WTC11 (cell line): ENCODE data around the gene ZNF254. TPM values are rescaled to one million over a fixed set of nuclear protein-coding genes. Genes with fewer than 3 reads are reported as not detected.
"Not testable (repeated sequence)": the region's sequence is repeated elsewhere in the genome, so short reads cannot be mapped to it uniquely, and the experiment has no call there.

ENCODE experiments used
- ATAC-seq: fragments of 200-7000 bp; cut with Tn5 transposase; 2 replicates; pipeline ENCODE4 v1.10.0; 2021; ENCODE audit warnings: mild to moderate bottlenecking, moderate library complexity
- Bru-seq: library from RNA; stranded (reverse); fragments of 400-500 nt; gene quantifications from one replicate; lab custom pipeline; 2021; lab: Mats Ljungman, UMichigan
- CTCF ChIA-PET: fragments of 300-600 bp; sonication (Branson Sonifier 250); formaldehyde crosslinking; loops from one replicate; lab custom pipeline; 2021; ENCODE audit warnings: antibody characterized with exemption; lab: Charles Lee
- POLR2A ChIA-PET: fragments of 350-600 bp; sonication (Branson Sonifier 250); formaldehyde crosslinking; loops from one replicate; lab custom pipeline; 2021; ENCODE audit warnings: antibody characterized with exemption; lab: Charles Lee
- DNase-seq: peaks from one replicate; pipeline ENCODE4 v3.0.0; 2021; ENCODE audit warnings: low spot score
- H3K27ac Mint-ChIP-seq: 2 replicates; pipeline ENCODE4 v1.8.0; 2021; ENCODE audit warnings: mixed read lengths
- H3K27me3 Mint-ChIP-seq: 2 replicates; pipeline ENCODE4 v1.8.0; 2021; ENCODE audit warnings: low read depth, mild to moderate bottlenecking, moderate library complexity, mixed read lengths
- H3K36me3 Mint-ChIP-seq: 2 replicates; pipeline ENCODE4 v1.8.0; 2021; ENCODE audit warnings: mixed read lengths
- H3K4me1 Mint-ChIP-seq: 2 replicates; pipeline ENCODE4 v1.8.0; 2022; ENCODE audit warnings: mixed read lengths
- H3K4me3 Mint-ChIP-seq: 2 replicates; pipeline ENCODE4 v1.8.0; 2021; ENCODE audit warnings: mild to moderate bottlenecking, moderate library complexity, mixed read lengths
- H3K9me3 Mint-ChIP-seq: 2 replicates; pipeline ENCODE4 v1.8.0; 2021; ENCODE audit warnings: mixed read lengths
- CREM ChIP-seq: sonication (generic); formaldehyde crosslinking; IDR thresholded peaks from 2 replicates; pipeline ENCODE4 v1.8.1; 2022; ENCODE audit warnings: mild to moderate bottlenecking, missing genetic modification reagents, moderate library complexity
- CTCF ChIP-seq: fragments of 200-600 bp; IDR thresholded peaks from 2 replicates; pipeline ENCODE4 v1.8.0; 2022; ENCODE audit warnings: antibody characterized with exemption
- EMX1 ChIP-seq: fragments of 250-450 bp; sonication (Bioruptor Pico); IDR thresholded peaks from 2 replicates; pipeline ENCODE4 v1.8.0; 2021; ENCODE audit warnings: mild to moderate bottlenecking
- ETV6 ChIP-seq: sonication (generic); formaldehyde crosslinking; IDR thresholded peaks from 2 replicates; pipeline ENCODE4 v1.8.1; 2022; ENCODE audit warnings: mild to moderate bottlenecking, missing genetic modification reagents
- FOXP4 ChIP-seq: sonication (generic); formaldehyde crosslinking; IDR thresholded peaks from 2 replicates; pipeline ENCODE4 v1.8.0; 2022; ENCODE audit warnings: mild to moderate bottlenecking, missing genetic modification reagents
- HMGXB4 ChIP-seq: sonication (generic); formaldehyde crosslinking; IDR thresholded peaks from 2 replicates; pipeline ENCODE4 v1.8.1; 2023; ENCODE audit warnings: mild to moderate bottlenecking, moderate library complexity, missing genetic modification reagents
- MXD4 ChIP-seq: fragments of 250-450 bp; sonication (Bioruptor Pico); IDR thresholded peaks from 2 replicates; pipeline ENCODE4 v1.8.0; 2021; ENCODE audit warnings: mild to moderate bottlenecking, moderate library complexity, borderline replicate concordance
- NFATC4 ChIP-seq: fragments of 250-450 bp; sonication (Bioruptor Pico); IDR thresholded peaks from 2 replicates; pipeline ENCODE4 v1.9.0; 2021; ENCODE audit warnings: mild to moderate bottlenecking
- NFE2L1 ChIP-seq: sonication (generic); formaldehyde crosslinking; IDR thresholded peaks from 2 replicates; pipeline ENCODE4 v1.8.1; 2023; ENCODE audit warnings: missing genetic modification reagents
- NFYB ChIP-seq: sonication (generic); formaldehyde crosslinking; conservative IDR thresholded peaks from 2 replicates; pipeline ENCODE4 v1.8.0; 2022; ENCODE audit warnings: low read depth, missing genetic modification reagents
- PREB ChIP-seq: sonication (generic); formaldehyde crosslinking; IDR thresholded peaks from 2 replicates; pipeline ENCODE4 v1.8.1; 2022; ENCODE audit warnings: mild to moderate bottlenecking, missing genetic modification reagents, moderate library complexity, borderline replicate concordance
- RELA ChIP-seq: sonication (generic); formaldehyde crosslinking; IDR thresholded peaks from 2 replicates; pipeline ENCODE4 v1.8.1; 2022; ENCODE audit warnings: missing genetic modification reagents, mild to moderate bottlenecking, borderline replicate concordance
- SOX15 ChIP-seq: fragments of 250-450 bp; sonication (Bioruptor Pico); IDR thresholded peaks from 2 replicates; pipeline ENCODE4 v1.9.0; 2021; ENCODE audit warnings: mild to moderate bottlenecking
- SP1 ChIP-seq: sonication (generic); formaldehyde crosslinking; conservative IDR thresholded peaks from 2 replicates; pipeline ENCODE4 v1.8.1; 2022; ENCODE audit warnings: missing genetic modification reagents
- ZMAT4 ChIP-seq: fragments of 250-450 bp; sonication (Bioruptor Pico); IDR thresholded peaks from 2 replicates; pipeline ENCODE4 v1.9.0; 2021; ENCODE audit warnings: mild to moderate bottlenecking
- ZNF219 ChIP-seq: sonication (generic); formaldehyde crosslinking; IDR thresholded peaks from 2 replicates; pipeline ENCODE4 v1.8.0; 2023; ENCODE audit warnings: missing genetic modification reagents, mild to moderate bottlenecking, borderline replicate concordance
- long read RNA-seq, 3 experiments: library from RNA in 1 of 3; library from capped mRNA in 1 of 3; library from polyadenylated mRNA in 1 of 3; unstranded in 2 of 3; stranded (forward) in 1 of 3; transcript quantifications; one replicate each; pipeline ENCODE4 v2.0.0, GENCODE V29; 2021
- total RNA-seq: library from RNA; stranded (reverse); gene quantifications from 3 replicates; pipeline ENCODE4 v1.2.3, GENCODE V29; 2021
- TF ChIP-seq, protein P1 (sequence below): fragments of 250-450 bp; sonication (Bioruptor Pico); IDR thresholded peaks from 2 replicates; pipeline ENCODE4 v1.9.0; 2021; ENCODE audit warnings: mild to moderate bottlenecking
- TF ChIP-seq, protein P2 (sequence below): sonication (generic); formaldehyde crosslinking; conservative IDR thresholded peaks from 2 replicates; pipeline ENCODE4 v1.8.1; 2022; ENCODE audit warnings: mild to moderate bottlenecking, missing genetic modification reagents

Gene ZNF254
- total RNA-seq = 28.0 to 34.5 TPM (median 28.9 TPM) in 3 replicates
- percentile 91 among the genes with signal in this experiment for Bru-seq, nascent RNA
- long read RNA-seq, experiment 1, transcript ZNF254-202 (4 exons, 3,967 nt) = major isoform, 46 of 162 reads
- long read RNA-seq, experiment 1, transcript ZNF254-204 (5 exons, 792 nt) = minor isoform, 9 of 162 reads
- long read RNA-seq, experiment 1, transcript ZNF254-208 (2 exons, 3,886 nt) = minor isoform, 6 of 162 reads
- long read RNA-seq, experiment 1, transcript ZNF254-206 (3 exons, 3,982 nt) = minor isoform, 5 of 162 reads
- long read RNA-seq, experiment 1, partial matches to known transcripts = 17 of 162 reads
- long read RNA-seq, experiment 1, other reads (novel, unspliced or antisense) = 79 of 162 reads
- long read RNA-seq, experiment 2, transcript ZNF254-202 (4 exons, 3,967 nt) = major isoform, 7 of 41 reads
- long read RNA-seq, experiment 2, partial matches to known transcripts = 11 of 41 reads
- long read RNA-seq, experiment 2, other reads (novel, unspliced or antisense) = 17 of 41 reads
- long read RNA-seq, experiment 3, full-length matches to known transcripts = 5 of 13 reads
- long read RNA-seq, experiment 3, partial matches to known transcripts = 0 of 13 reads
- long read RNA-seq, experiment 3, other reads (novel, unspliced or antisense) = 8 of 13 reads

DNA sequence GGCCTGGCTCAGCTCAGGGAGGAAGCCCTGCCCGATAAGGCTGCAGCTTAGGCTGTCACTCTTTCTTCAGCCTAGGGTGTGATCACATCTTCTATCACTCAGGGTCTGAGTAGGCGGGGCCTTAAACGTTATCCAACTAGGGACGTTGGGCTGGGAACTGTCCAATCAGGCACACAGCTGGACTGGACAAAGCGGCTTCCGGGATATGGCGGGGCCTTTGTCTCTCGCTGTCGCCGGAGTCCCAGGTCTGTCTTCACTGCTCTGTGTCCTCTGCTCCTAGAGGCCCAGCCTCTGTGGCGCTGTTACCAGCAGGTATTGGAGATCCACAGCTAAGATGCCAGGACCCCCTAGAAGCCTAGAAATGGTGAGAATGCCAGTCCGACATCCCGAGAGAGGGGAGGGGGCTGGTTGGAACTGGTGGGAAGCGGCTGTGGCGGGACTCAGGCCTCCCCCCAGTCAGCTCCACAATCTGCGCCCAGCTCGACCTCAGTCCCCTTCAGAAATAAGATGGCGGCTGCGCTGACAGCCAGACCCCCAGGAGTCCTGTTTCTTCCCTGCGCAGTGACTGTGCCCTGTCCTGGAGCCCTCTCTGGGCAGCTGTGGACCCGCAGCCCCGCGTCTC lies at the start of gene ZNF254:
Gene ZNF254, plus strand, starts transcription at position 214 of the 622 bp plus-strand sequence. Its CDS starts 121 bp downstream, at position 335.
- ATAC-seq (peak; percentile 100), DNase-seq (peak; percentile 86)
- ChIA-PET POLR2A (interaction anchor here (0.6 to 2.1 kb wide), 9 partner anchors 10 to 672 kb away, joined by 3 to 25 read pairs (median 5); no protein-coding TSS in a partner anchor), CTCF (interaction anchor here (0.6 to 1.7 kb wide), 6 partner anchors 11 to 684 kb away, joined by 3 to 8 read pairs (median 4); no protein-coding TSS in a partner anchor)
- TF ChIP-seq RELA (CRISPR knock-in tag) (no peak), SP1 (CRISPR knock-in tag) (peak; percentile 47; the same call in 1 of the 2 replicates), ETV6 (0 out of 2 replicates have a peak, but pooled peaks have one; percentile 35), CREM (CRISPR knock-in tag) (0 out of 2 replicates have a peak, but pooled peaks have one; percentile 46), NFATC4 (CRISPR knock-in tag) (peak; percentile 13; the same call in 1 of the 2 replicates), HMGXB4 (CRISPR knock-in tag) (0 out of 2 replicates have a peak, but pooled peaks have one; percentile 22), NFYB (CRISPR knock-in tag) (peak; percentile 46), FOXP4 (CRISPR knock-in tag) (0 out of 2 replicates have a peak, but pooled peaks have one; percentile 26), EMX1 (CRISPR knock-in tag) (no peak)
- Mint-ChIP-seq H3K27ac (peak within 1 kb of the TSS; percentile 100), H3K27me3 (no peaks in the 10 kb centered on the region), H3K4me3 (peak within 1 kb of the TSS; percentile 96), H3K9me3 (no peaks in the 10 kb centered on the region), H3K4me1 (peaks cover 6% of the 10 kb centered on the region; the same call in 1 of the 2 replicates), H3K36me3 (peaks cover 14% of the 10 kb centered on the region)

GRCh38 chr19:24040621-24041020 lies 46.4 kb upstream of the ZNF254 start:
- peaks cover 68% of the 10 kb centered on the region for H3K36me3 Mint-ChIP-seq
- H3K9me3 Mint-ChIP-seq = no peaks in the 10 kb centered on the region
- no peak for ATAC-seq
- ChIA-PET CTCF (no interaction called here), POLR2A (no interaction called here)
- peaks cover 34% of the 10 kb centered on the region for H3K4me1 Mint-ChIP-seq
- no peaks in the 10 kb centered on the region for H3K27me3 Mint-ChIP-seq
- DNase-seq = no peak
- H3K4me3 Mint-ChIP-seq = no peak overlapping the region
- H3K27ac Mint-ChIP-seq = no peak overlapping the region
- TF ChIP-seq ZNF219 (CRISPR knock-in tag) (no peak), PREB (no peak), NFE2L1 (CRISPR knock-in tag) (no peak), CTCF (no peak), MXD4 (CRISPR knock-in tag) (no peak), SOX15 (CRISPR knock-in tag) (no peak), ZMAT4 (CRISPR knock-in tag) (no peak)
- TF ChIP-seq, protein P1, sequence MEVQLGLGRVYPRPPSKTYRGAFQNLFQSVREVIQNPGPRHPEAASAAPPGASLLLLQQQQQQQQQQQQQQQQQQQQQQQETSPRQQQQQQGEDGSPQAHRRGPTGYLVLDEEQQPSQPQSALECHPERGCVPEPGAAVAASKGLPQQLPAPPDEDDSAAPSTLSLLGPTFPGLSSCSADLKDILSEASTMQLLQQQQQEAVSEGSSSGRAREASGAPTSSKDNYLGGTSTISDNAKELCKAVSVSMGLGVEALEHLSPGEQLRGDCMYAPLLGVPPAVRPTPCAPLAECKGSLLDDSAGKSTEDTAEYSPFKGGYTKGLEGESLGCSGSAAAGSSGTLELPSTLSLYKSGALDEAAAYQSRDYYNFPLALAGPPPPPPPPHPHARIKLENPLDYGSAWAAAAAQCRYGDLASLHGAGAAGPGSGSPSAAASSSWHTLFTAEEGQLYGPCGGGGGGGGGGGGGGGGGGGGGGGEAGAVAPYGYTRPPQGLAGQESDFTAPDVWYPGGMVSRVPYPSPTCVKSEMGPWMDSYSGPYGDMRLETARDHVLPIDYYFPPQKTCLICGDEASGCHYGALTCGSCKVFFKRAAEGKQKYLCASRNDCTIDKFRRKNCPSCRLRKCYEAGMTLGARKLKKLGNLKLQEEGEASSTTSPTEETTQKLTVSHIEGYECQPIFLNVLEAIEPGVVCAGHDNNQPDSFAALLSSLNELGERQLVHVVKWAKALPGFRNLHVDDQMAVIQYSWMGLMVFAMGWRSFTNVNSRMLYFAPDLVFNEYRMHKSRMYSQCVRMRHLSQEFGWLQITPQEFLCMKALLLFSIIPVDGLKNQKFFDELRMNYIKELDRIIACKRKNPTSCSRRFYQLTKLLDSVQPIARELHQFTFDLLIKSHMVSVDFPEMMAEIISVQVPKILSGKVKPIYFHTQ = no peak
- TF ChIP-seq, protein P2, sequence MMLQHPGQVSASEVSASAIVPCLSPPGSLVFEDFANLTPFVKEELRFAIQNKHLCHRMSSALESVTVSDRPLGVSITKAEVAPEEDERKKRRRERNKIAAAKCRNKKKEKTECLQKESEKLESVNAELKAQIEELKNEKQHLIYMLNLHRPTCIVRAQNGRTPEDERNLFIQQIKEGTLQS (CRISPR knock-in tag) = no peak

GRCh38 chr19:24041326-24041725 lies 45.7 kb upstream of the ZNF254 start:
- POLR2A ChIA-PET, DNase-seq, ATAC-seq, H3K27ac Mint-ChIP-seq, H3K27me3 Mint-ChIP-seq, H3K4me3 Mint-ChIP-seq, CTCF ChIA-PET, H3K9me3 Mint-ChIP-seq: not testable (repeated sequence)
- Mint-ChIP-seq H3K36me3 (peaks cover 65% of the 10 kb centered on the region), H3K4me1 (peaks cover 27% of the 10 kb centered on the region)
